ENCODE data around the gene AACS.
A peak's percentile ranks its signal among the peaks of the same experiment; 100 is the strongest.
"Not testable (repeated sequence)": the region's sequence is repeated elsewhere in the genome, so short reads cannot be mapped to it uniquely, and the experiment has no call there.

AACS gene, protein sequence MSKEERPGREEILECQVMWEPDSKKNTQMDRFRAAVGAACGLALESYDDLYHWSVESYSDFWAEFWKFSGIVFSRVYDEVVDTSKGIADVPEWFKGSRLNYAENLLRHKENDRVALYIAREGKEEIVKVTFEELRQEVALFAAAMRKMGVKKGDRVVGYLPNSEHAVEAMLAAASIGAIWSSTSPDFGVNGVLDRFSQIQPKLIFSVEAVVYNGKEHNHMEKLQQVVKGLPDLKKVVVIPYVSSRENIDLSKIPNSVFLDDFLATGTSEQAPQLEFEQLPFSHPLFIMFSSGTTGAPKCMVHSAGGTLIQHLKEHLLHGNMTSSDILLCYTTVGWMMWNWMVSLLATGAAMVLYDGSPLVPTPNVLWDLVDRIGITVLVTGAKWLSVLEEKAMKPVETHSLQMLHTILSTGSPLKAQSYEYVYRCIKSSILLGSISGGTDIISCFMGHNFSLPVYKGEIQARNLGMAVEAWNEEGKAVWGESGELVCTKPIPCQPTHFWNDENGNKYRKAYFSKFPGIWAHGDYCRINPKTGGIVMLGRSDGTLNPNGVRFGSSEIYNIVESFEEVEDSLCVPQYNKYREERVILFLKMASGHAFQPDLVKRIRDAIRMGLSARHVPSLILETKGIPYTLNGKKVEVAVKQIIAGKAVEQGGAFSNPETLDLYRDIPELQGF

GRCh38 chr12:125065021-125065918, at the start of gene AACS:
AACS (plus strand) TSS chr12:125065435; CDS start chr12:125065585, 150 bp downstream.
- peak; percentile 62 for DNase-seq (ENCODE audit: low read depth)

DNA sequence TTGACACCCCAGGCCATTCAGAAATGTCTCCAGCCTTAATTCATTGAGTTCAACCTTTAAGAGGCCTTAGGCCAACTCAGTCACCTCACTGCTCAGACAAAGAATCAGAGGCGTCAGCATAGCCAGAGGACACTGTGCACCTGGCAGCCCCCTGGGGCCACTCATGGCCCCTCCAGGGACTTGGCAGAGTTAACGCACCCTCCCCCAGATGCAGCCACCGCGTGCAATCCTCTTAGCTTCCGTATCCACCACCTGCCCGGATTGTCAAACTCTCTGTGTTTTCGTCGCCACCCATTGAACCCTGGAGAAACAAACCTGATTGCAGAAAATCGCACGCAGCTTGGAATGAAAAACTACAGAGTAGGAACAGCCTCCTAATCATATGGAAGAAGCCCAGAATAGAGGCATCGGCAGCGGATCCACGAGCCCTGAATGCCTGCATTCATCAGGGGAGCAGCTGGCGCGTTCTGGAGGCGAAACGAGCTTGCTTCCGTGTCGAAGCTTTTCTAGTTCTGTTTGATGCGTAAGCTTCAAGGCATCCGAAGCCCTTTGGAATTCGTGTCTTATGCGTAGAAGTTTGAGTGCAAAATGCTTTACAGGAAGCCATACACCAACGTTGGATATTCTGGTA, 49.4 kb upstream of the AACS start:
- no peak for DNase-seq (ENCODE audit: low read depth)

DNA sequence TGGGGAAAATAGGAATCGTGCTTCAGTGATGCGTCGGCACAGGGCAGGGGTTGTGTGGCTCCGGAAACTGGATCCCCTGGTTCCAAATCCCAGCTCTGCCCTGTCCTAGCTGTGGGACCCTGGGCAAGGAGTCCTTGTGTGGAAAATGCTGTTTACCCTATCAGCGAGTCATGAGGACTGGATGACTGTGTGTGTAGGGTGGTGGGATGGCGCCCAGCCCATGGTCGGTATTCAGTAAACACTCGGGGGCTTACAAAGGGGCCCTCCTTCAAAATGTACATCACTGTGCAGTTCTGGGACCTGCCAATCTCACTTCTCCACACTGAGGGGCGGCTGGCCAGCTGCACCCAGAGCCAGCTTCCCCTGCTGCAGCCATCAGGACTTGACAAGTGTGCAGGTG, 47.4 kb upstream of the AACS start:
- DNase-seq (ENCODE audit: low read depth), result no peak

DNA sequence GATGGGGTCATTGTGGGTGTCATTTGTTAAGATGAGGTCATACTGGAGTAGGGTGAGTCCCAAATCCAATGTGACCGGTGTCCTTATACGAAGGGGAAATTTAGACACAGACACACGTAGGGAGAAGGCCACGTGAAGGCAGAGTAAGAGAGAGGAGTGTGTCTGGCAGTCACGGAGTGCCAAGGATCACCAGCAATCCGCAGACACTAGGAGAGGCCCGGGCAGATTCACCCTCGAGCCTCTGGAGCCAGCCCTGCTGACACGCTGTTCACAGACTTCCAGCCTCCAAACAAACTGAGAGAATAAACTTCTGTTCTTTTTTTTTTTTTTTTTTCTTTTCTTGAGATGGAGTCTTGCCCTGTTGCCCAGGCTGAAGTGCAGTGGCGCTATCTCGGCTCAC, 46.9 kb upstream of the AACS start:
- no peak for DNase-seq (ENCODE audit: low read depth)

DNA sequence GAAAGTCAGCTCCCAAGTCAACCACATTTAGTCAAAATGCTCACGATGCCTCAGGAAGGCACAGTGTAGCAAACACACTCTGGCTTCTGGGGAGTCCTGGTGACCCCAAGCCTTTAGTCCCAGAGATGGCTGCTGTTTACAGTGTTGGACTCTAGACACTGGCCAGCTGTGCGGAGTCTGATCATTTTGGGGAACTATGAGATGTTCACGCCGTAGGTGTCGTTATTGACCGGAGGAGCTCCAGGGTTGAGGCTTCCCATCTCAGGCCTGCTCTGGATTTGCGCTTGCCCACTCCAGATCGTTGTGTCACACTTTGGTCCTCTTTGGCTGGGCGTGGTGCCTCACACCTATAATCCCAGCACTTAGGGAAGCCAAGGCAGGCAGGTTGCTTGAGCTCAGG, 44.1 kb upstream of the AACS start:
- DNase-seq (ENCODE audit: low read depth), result no peak

DNA sequence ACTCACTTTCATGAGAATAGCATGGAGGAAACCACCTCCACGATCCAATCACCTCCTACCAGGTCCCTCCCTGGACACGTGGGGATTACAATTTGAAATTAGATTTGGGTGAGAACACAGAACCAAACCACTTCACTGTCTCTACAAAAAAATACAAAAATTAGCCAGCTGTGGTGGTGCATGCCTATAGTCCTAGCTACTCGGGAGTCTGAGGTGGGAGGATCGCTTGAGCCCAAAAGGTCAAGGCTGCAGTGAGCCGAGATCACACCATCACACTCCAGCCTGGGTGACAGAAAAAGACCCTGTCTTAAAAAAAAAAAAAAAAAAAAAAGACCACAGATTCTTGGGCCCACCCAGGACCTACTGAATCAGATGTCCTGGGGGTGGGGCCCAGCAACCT, 43.5 kb upstream of the AACS start:
- DNase-seq (ENCODE audit: low read depth), result no peak

GRCh38 chr12:125023065-125023464, 42.2 kb upstream of the AACS start:
- DNase-seq (ENCODE audit: low read depth), result no peak

GRCh38 chr12:125024949-125025563, 40.2 kb upstream of the AACS start:
- DNase-seq (ENCODE audit: low read depth), result no peak

GRCh38 chr12:125025606-125026235, 39.5 kb upstream of the AACS start:
- DNase-seq (ENCODE audit: low read depth), result no peak

GRCh38 chr12:125028106-125028505, 37.1 kb upstream of the AACS start:
- DNase-seq (ENCODE audit: low read depth), result no peak

GRCh38 chr12:125029761-125030358, 35.4 kb upstream of the AACS start:
- no peak for DNase-seq (ENCODE audit: low read depth)

GRCh38 chr12:125031471-125031870, 33.8 kb upstream of the AACS start:
- not testable (repeated sequence) for DNase-seq (ENCODE audit: low read depth)

- no peak for DNase-seq (ENCODE audit: low read depth)
Measured at GRCh38 chr12:125032466-125033152, 32.6 kb upstream of the AACS start.

- DNase-seq (ENCODE audit: low read depth), result no peak
Measured at GRCh38 chr12:125033288-125033687, 31.9 kb upstream of the AACS start.

DNA sequence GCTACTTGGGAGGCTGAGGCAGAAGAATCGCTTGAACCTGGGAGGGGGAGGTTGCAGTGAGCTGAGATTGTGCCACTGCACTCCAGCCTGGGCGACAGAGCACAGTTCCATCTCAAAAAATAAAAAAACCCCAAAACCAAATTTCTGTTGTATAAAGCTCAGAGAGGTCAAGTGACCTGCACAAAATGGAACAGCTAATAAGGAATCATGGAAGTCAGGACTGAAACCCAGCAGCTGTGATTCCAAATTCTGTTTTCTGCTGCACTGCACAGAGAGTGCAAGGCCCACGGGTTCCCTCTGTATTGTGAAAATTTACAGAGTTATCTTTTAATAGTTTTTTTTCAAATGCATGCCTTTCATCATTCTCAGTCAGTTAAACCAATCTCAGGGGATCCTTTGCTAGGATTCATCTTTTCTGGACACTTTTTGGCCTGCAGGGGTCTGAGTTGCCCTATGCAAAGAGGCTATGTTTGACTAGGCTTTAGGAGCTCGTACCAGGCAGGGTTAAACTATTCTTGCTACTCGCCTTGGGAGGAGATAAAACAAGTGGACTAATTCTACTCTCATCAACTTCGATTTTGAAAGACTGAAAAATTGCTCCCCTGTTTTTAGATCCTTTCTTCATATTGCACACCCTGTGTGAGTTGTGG, 26.1 kb upstream of the AACS start:
- no peak for DNase-seq (ENCODE audit: low read depth)

GRCh38 chr12:125049093-125049458, 16.2 kb upstream of the AACS start:
- DNase-seq (ENCODE audit: low read depth), result no peak

DNA sequence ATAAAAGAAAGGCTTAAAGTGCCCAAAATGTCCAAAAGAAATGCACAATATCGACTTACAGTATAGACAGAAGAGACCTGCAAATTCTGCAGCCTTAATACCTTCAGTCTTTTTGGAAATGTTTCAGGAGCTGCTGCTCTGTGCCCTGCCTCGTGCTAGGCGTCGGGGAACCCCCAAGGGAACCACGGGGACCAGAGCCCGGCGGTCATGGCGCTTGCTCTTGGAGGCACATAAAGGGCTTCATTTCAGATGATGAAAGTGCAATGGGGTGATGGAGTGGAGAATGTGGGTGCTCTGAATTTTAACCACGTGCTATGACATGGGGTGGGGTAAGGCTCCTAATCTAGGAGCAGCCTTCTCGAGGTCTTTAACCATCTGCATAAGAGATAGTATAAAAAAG, 14.8 kb upstream of the AACS start:
- no peak for DNase-seq (ENCODE audit: low read depth)

GRCh38 chr12:125050868-125051267, 14.4 kb upstream of the AACS start:
- DNase-seq (ENCODE audit: low read depth), result no peak

DNA sequence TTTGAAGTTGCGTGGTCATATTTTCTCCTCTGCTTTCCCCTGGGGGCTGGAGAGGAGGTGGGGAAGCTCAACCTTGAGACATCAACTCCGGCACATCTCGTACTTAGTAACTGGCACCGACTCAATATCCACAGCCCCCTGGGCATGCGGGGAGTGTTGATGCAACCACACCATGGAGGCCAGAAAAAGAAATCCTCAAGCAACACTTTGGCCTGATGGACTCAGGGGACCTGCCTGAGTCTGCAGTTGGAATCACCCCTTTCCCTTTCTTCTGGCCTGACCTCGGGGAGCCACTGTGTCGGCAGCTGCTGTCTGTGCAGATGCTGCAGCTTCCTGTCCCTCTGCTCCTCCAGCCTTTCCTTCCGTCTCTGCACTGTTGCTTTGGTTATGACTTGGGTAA, 11.4 kb upstream of the AACS start:
- DNase-seq (ENCODE audit: low read depth), result no peak

GRCh38 chr12:125055591-125055990, 9.6 kb upstream of the AACS start:
- no peak for DNase-seq (ENCODE audit: low read depth)
